H1 (cell line): ENCODE measurements around the gene CENPV. TPM values are rescaled to one million over a fixed set of nuclear protein-coding genes. Genes with fewer than 3 reads are reported as not detected.

Source experiments
- CTCF ChIA-PET: fragments of 300-600 bp; sonication (Branson Sonifier 250); formaldehyde crosslinking; loops from one replicate; lab custom pipeline; 2021; ENCODE audit not compliant: partially characterized antibody; lab: Charles Lee
- POLR2A ChIA-PET: fragments of 300-600 bp; sonication (Branson Sonifier 250); formaldehyde crosslinking; loops from one replicate; lab custom pipeline; 2021; ENCODE audit warnings: inconsistent platforms; ENCODE audit not compliant: partially characterized antibody; lab: Charles Lee
- DNase-seq, 2 experiments: peaks; one replicate each; pipeline versions ENCODE4 v3.0.0 to v3.0.0-alpha.2; 2010 to 2022; ENCODE audit warnings: low spot score in 2 of 2, low read depth in 1 of 2, mixed read lengths in 1 of 2
- FAIRE-seq: peaks from 2 replicates; lab custom pipeline; 2011; peaks lifted over from hg19 to GRCh38; lab: Jason Lieb, UNC
- H2AFZ ChIP-seq: 2 replicates; pipeline ENCODE4 v1.8.1; 2012; ENCODE audit warnings: low read length, inconsistent platforms
- H2AK5ac ChIP-seq: 2 replicates; pipeline ENCODE4 v1.6.1; 2013; ENCODE audit warnings: low read depth, low read length
- H2BK120ac ChIP-seq: replicated peaks from 2 replicates; pipeline ENCODE3; 2013; ENCODE audit warnings: low read depth, low read length, inconsistent platforms
- H2BK12ac ChIP-seq: 2 replicates; pipeline ENCODE4 v1.6.1; 2013; ENCODE audit warnings: low read depth, low read length
- H2BK15ac ChIP-seq: 2 replicates; pipeline ENCODE4 v1.6.1; 2013; ENCODE audit warnings: low read length
- H2BK20ac ChIP-seq: 2 replicates; pipeline ENCODE4 v1.6.1; 2013; ENCODE audit warnings: low read length
- H2BK5ac ChIP-seq: 2 replicates; pipeline ENCODE4 v1.6.1; 2013; ENCODE audit warnings: low read depth, low read length
- H3K14ac ChIP-seq: 2 replicates; pipeline ENCODE4 v1.6.1; 2013; ENCODE audit warnings: inconsistent platforms; ENCODE audit not compliant: insufficient read length
- H3K18ac ChIP-seq: 2 replicates; pipeline ENCODE4 v1.6.1; 2013; ENCODE audit warnings: low read length; ENCODE audit errors: extremely low read depth
- H3K23ac ChIP-seq: 2 replicates; pipeline ENCODE4 v1.6.1; 2013; ENCODE audit warnings: inconsistent platforms; ENCODE audit not compliant: insufficient read length
- H3K23me2 ChIP-seq: 2 replicates; pipeline ENCODE4 v1.6.1; 2013; ENCODE audit warnings: low read depth, low read length
- H3K27ac ChIP-seq: 2 replicates; pipeline ENCODE4 v1.6.1; 2011; ENCODE audit warnings: low read depth, low read length, inconsistent platforms
- H3K27me3 ChIP-seq, 4 experiments: replicated peaks in 1 of 4; 1 replicate in 1 of 4; 2 replicates in 3 of 4; pipeline versions ENCODE4 v1.6.1 to v1.8.1; 2011 to 2013; ENCODE audit warnings: low read length in 3 of 4, mild to moderate bottlenecking in 3 of 4, inconsistent platforms in 2 of 4, mixed read lengths in 2 of 4, moderate library complexity in 1 of 4; ENCODE audit not compliant: control insufficient read depth in 3 of 4, insufficient read depth in 3 of 4; ENCODE audit errors: extremely low read depth in 1 of 4
- H3K36me3 ChIP-seq, 4 experiments: 2 replicates each; pipeline versions ENCODE4 v1.6.1 to v1.8.1; 2011 to 2013; ENCODE audit warnings: mild to moderate bottlenecking in 4 of 4, low read length in 3 of 4, moderate library complexity in 2 of 4, control low read depth in 1 of 4, inconsistent platforms in 1 of 4; ENCODE audit not compliant: insufficient read depth in 4 of 4, control insufficient read depth in 2 of 4
- H3K4ac ChIP-seq: replicated peaks from 2 replicates; pipeline ENCODE3; 2013; ENCODE audit warnings: low read length, low read depth, mixed read lengths, inconsistent platforms; ENCODE audit not compliant: insufficient read length
- H3K4me1 ChIP-seq, 4 experiments: replicated peaks in 1 of 4; 1 replicate in 1 of 4; 2 replicates in 3 of 4; pipeline versions ENCODE4 v1.6.1 to v1.8.1; 2011 to 2013; ENCODE audit warnings: low read length in 3 of 4, inconsistent platforms in 2 of 4, mixed read lengths in 1 of 4; ENCODE audit not compliant: insufficient read depth in 4 of 4, control insufficient read depth in 3 of 4
- H3K4me2 ChIP-seq, 2 experiments: 2 replicates each; pipeline versions ENCODE4 v1.6.1 to v1.8.1; 2011 to 2013; ENCODE audit warnings: low read depth in 2 of 2, low read length in 2 of 2, control low read depth in 1 of 2, inconsistent platforms in 1 of 2, mild to moderate bottlenecking in 1 of 2; ENCODE audit not compliant: insufficient read depth in 1 of 2
- H3K4me3 ChIP-seq, 4 experiments: fragments of 200-600, 300-600 bp in 1 of 4; sonication (generic), shearing (Covaris generic), sonication (Bioruptor Twin) in 1 of 4; 2 replicates each; pipeline versions ENCODE4 v1.5.1 to v1.8.1; 2011 to 2016; ENCODE audit warnings: low read length in 4 of 4, low read depth in 3 of 4, control low read depth in 2 of 4, inconsistent platforms in 2 of 4, mild to moderate bottlenecking in 2 of 4, mixed read lengths in 1 of 4, moderate library complexity in 1 of 4; ENCODE audit not compliant: insufficient read depth in 2 of 4; ENCODE audit errors: extremely low read depth in 1 of 4
- H3K56ac ChIP-seq: replicated peaks from 2 replicates; pipeline ENCODE3; 2013; ENCODE audit warnings: low read depth, mild to moderate bottlenecking, mixed read lengths, low read length, inconsistent platforms; ENCODE audit not compliant: insufficient read length
- H3K79me1 ChIP-seq: 2 replicates; pipeline ENCODE4 v1.6.1; 2013; ENCODE audit warnings: low read depth, low read length, control low read depth
- H3K79me2 ChIP-seq, 2 experiments: 2 replicates each; pipeline versions ENCODE4 v1.6.1 to v1.8.1; 2012 to 2013; ENCODE audit warnings: low read length in 2 of 2, mild to moderate bottlenecking in 2 of 2, inconsistent platforms in 1 of 2; ENCODE audit not compliant: insufficient read depth in 2 of 2, control insufficient read depth in 1 of 2
- H3K9ac ChIP-seq, 4 experiments: replicated peaks in 1 of 4; 1 replicate in 1 of 4; 2 replicates in 3 of 4; pipeline versions ENCODE4 v1.6.1 to v1.8.1; 2011 to 2013; ENCODE audit warnings: low read depth in 3 of 4, low read length in 3 of 4, control low read depth in 2 of 4, mild to moderate bottlenecking in 2 of 4, moderate library complexity in 2 of 4, inconsistent platforms in 1 of 4; ENCODE audit errors: extremely low read depth in 1 of 4
- H3K9me3 ChIP-seq, 2 experiments: 2 replicates each; pipeline versions ENCODE4 v1.6.1 to v1.8.1; 2012 to 2013; ENCODE audit warnings: mild to moderate bottlenecking in 2 of 2, moderate library complexity in 2 of 2, control low read depth in 1 of 2, inconsistent platforms in 1 of 2, low read depth in 1 of 2, low read length in 1 of 2, mixed read lengths in 1 of 2; ENCODE audit not compliant: insufficient read depth in 2 of 2
- H4K20me1 ChIP-seq, 2 experiments: replicated peaks in 1 of 2; 2 replicates each; pipeline versions ENCODE3 to v1.8.1; 2011 to 2013; ENCODE audit warnings: inconsistent platforms in 2 of 2, low read length in 2 of 2, mild to moderate bottlenecking in 1 of 2; ENCODE audit not compliant: insufficient read depth in 2 of 2, control insufficient read depth in 1 of 2
- H4K5ac ChIP-seq: 2 replicates; pipeline ENCODE4 v1.6.1; 2013; ENCODE audit warnings: low read length, low read depth, mixed read lengths, inconsistent platforms; ENCODE audit not compliant: insufficient read length
- H4K8ac ChIP-seq: 2 replicates; pipeline ENCODE4 v1.8.0; 2013; ENCODE audit warnings: mild to moderate bottlenecking, moderate library complexity, low read length, inconsistent platforms; ENCODE audit not compliant: insufficient read depth; ENCODE audit errors: extremely low read depth
- H4K91ac ChIP-seq: replicated peaks from 2 replicates; pipeline ENCODE3; 2013; ENCODE audit warnings: low read length, mixed read lengths, inconsistent platforms; ENCODE audit not compliant: insufficient read length
- ATF2 ChIP-seq: IDR thresholded peaks from 2 replicates; pipeline ENCODE4 v1.6.1; 2012; ENCODE audit warnings: low read length, inconsistent platforms
- BRCA1 ChIP-seq: IDR thresholded peaks from 2 replicates; pipeline ENCODE4 v1.6.1; 2012; ENCODE audit warnings: low read depth, low read length, improper control_type of control experiment
- CEBPB ChIP-seq: IDR thresholded peaks from 2 replicates; pipeline ENCODE4 v1.6.1; 2012; ENCODE audit warnings: low read depth, low read length
- CREB1 ChIP-seq: IDR thresholded peaks from 2 replicates; pipeline ENCODE4 v1.6.1; 2012; ENCODE audit warnings: inconsistent platforms
- EZH2 ChIP-seq: fragments of 200-600 bp; sonication (generic); IDR thresholded peaks from 2 replicates; pipeline ENCODE4 v1.7.1; 2012; ENCODE audit warnings: low read depth, mild to moderate bottlenecking, moderate library complexity, low read length, inconsistent platforms; ENCODE audit not compliant: severe bottlenecking
- HDAC2 ChIP-seq, 2 experiments: fragments of 300-600 bp in 1 of 2; sonication (generic) in 1 of 2; IDR thresholded peaks; 2 replicates each; pipeline ENCODE4 v1.6.1; 2011 to 2012; ENCODE audit warnings: low read depth in 2 of 2, low read length in 2 of 2, mild to moderate bottlenecking in 2 of 2, moderate library complexity in 2 of 2, borderline replicate concordance in 1 of 2, inconsistent platforms in 1 of 2
- JUND ChIP-seq: IDR thresholded peaks from 2 replicates; pipeline ENCODE4 v1.6.1; 2011; ENCODE audit warnings: mild to moderate bottlenecking, improper control_type of control experiment, low read length
- KDM1A ChIP-seq: fragments of 200-600, 300-600 bp; sonication (generic); IDR thresholded peaks from 2 replicates; pipeline ENCODE4 v1.7.1; 2016; ENCODE audit warnings: mild to moderate bottlenecking, low read length, borderline replicate concordance
- NRF1 ChIP-seq: IDR thresholded peaks from 2 replicates; pipeline ENCODE4 v1.6.1; 2011; ENCODE audit warnings: mild to moderate bottlenecking, low read depth, low read length, improper control_type of control experiment
- TCF12 ChIP-seq: IDR thresholded peaks from 2 replicates; pipeline ENCODE4 v1.6.1; 2011; ENCODE audit warnings: low read depth, mild to moderate bottlenecking, low read length
- YY1 ChIP-seq: IDR thresholded peaks from 2 replicates; pipeline ENCODE4 v1.6.1; 2011; ENCODE audit warnings: low read depth, mild to moderate bottlenecking, low read length
- WGBS, 2 experiments: shearing (Covaris generic) in 1 of 2; methylation state at CpG; one replicate each; pipeline versions ENCODE4 v1.1.6 to v1.1.7; 2013 to 2015; ENCODE audit warnings: low lambda C conversion rate in 2 of 2, mixed read lengths in 2 of 2, inconsistent platforms in 1 of 2, low coverage in 1 of 2, missing lambda C conversion rate in 1 of 2; ENCODE audit not compliant: insufficient replicate concordance in 2 of 2, insufficient coverage in 1 of 2, insufficient read length in 1 of 2; ENCODE audit errors: extremely low coverage in 1 of 2, missing lambda C conversion rate in 1 of 2; 5-methylcytosine and 5-hydroxymethylcytosine counted together
- polyA plus RNA-seq, 7 experiments: library from polyadenylated mRNA; depleted of rRNA in 3 of 7; stranded (reverse) in 5 of 7; unstranded in 2 of 7; fragments of >200 nt in 5 of 7; fragments of 200-250 nt in 2 of 7; gene quantifications; 1 replicate in 5 of 7; 2 replicates in 1 of 7; 4 replicates in 1 of 7; pipeline versions ENCODE4 v1.2.1 to v1.2.3, GENCODE V29; 2011 to 2013; ENCODE audit warnings: missing spikeins in 2 of 7, mixed read lengths in 2 of 7
- total RNA-seq: library from RNA; stranded (reverse); fragmentation: NEBNext Ultra II Directional; extraction: Animal tissue kit (Norgen Biotek cat#: 25700); gene quantifications from 2 replicates; pipeline ENCODE4 v1.2.1, GENCODE V29; 2021

The CENPV gene
- total and polyA plus RNA-seq, 2 of the 8 experiments (the other 6 are each of a cell fraction or from before 2014, with no cell fraction given): 249 to 260 TPM

GRCh38 chr17:16342979-16343378 lies 10.3 kb downstream of the CENPV start:
- Histone ChIP-seq H2AFZ (no peak overlapping the region), H3K9me3 (no peaks in the 10 kb centered on the region), H3K27ac (no peak overlapping the region), H3K23ac (no peak overlapping the region), H3K79me2 (no peaks in the 10 kb centered on the region), H3K9ac (no peak overlapping the region), H3K4me1 (no peaks in the 10 kb centered on the region), H3K14ac (no peak overlapping the region), H3K18ac (no peak overlapping the region), H3K36me3 (peaks cover 10 to 46% (median 29%) of the 10 kb centered on the region in 4 experiments), H2AK5ac (no peak overlapping the region), H3K56ac (no peak overlapping the region), H2BK15ac (no peak overlapping the region), H4K20me1 (peaks cover 0 to 2% of the 10 kb centered on the region in 2 experiments), H4K5ac (no peak overlapping the region), H2BK5ac (no peak overlapping the region), H4K8ac (no peak overlapping the region), H3K27me3 (no peaks in the 10 kb centered on the region), H2BK120ac (no peak overlapping the region), H4K91ac (no peak overlapping the region), H3K4ac (no peak overlapping the region), H3K79me1 (no peaks in the 10 kb centered on the region), H2BK12ac (no peak overlapping the region), H3K4me2 (no peak overlapping the region), H3K4me3 (no peak overlapping the region), H3K23me2 (no peaks in the 10 kb centered on the region), H2BK20ac (no peak overlapping the region)
- DNase-seq: no peak
- TF ChIP-seq ATF2 (no peak), BRCA1 (no peak), CEBPB (no peak), NRF1 (no peak), JUND (no peak), TCF12 (no peak), CREB1 (no peak), YY1 (no peak), EZH2 (no peak), HDAC2 (IDR thresholded peaks at IDR 0.05; ENCODE audit: borderline replicate concordance in 1 of 2, low read depth in 2 of 2, low read length in 2 of 2) (no peak), KDM1A (no peak)
- CTCF ChIA-PET: interaction anchor here (1.1 to 2.2 kb wide), 4 partner anchors 9 to 38 kb away, joined by 3 to 6 read pairs (median 3); no protein-coding TSS in a partner anchor
- 86% methylated on average over 4 of the region's 4 CpGs; no CpG with 5 or more reads in 1 of the 2 experiments for WGBS, 2 experiments
- no peak for FAIRE-seq
- POLR2A ChIA-PET: interaction anchor here (1.2 to 8.1 kb wide), 4 partner anchors 9 to 58 kb away, joined by 3 to 71 read pairs (median 4); partner anchors contain the start of gene CENPV
